Metanephros (tissue), 2 donors: ENCODE results near the gene RHBG. TPM values are rescaled to one million over a fixed set of nuclear protein-coding genes. Genes with fewer than 3 reads are reported as not detected.

Experiments used
- small RNA-seq: library from RNA; depleted of rRNA; stranded (forward); fragments of <200 nt; gene quantifications from one replicate; pipeline ENCODE3, GENCODE V24; 2014; ENCODE audit warnings: low replicate concordance
- total RNA-seq: library from RNA; depleted of rRNA; stranded (reverse); fragments of >200 nt; gene quantifications from one replicate; pipeline ENCODE4 v1.2.3, GENCODE V29; 2014

Gene RHBG
- 7.6 TPM for total RNA-seq

GRCh38 chr1:156368889-156369684, at the start of gene RHBG:
TSS of gene RHBG (plus strand) at chr1:156369211. CDS start at chr1:156369250, 39 bp downstream.

DNA sequence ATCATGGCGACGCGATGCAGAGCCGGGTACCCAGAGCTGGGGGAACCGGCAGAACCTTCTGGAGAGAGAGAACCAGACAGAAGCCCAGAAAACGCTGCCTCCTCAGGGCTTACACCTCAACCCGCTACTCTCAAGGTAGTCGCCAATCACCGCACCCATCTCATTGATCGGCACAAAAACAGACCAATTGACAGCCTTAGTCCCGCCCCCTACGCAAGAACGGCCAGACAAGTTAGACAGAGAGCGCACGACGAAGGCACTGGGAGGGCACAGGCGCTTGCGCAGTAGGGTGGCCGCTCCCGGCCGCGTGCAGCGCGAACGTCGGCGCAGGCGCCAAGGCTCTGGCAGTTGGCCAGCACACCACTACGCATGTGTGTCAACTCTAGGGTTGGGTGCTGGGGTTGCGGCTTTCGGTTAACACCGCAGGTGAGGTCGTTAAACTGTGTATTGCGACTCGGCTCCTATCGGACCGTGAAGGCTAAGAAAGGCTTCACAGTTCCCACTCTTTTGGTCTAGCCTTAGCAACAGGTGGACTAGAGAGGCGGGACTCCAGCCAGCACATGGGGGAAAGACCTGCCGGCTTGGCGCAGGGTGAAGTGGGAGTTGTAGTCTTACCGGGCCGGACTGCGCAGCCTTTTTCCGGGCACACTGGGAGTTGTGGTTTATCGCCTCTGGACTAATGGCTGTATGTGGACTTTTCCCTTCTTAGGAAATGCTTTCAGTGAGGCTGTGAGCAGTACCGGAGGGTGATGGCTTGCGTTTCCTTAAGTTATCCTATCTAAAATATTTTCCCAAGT, 30.6 kb upstream of the RHBG start, which contains the start of the genes CCT3 and TSACC:
Gene CCT3, minus strand, starts transcription at position 113 of the 797 bp plus-strand sequence. Its CDS starts 108 bp downstream, at position 5.
Gene TSACC, plus strand, starts transcription at position 347 of the 797 bp plus-strand sequence. CDS start 1,232 bp downstream, outside the sequence.

Small RNAs within 50 kb of the gene (small RNA-seq; reads per million reads assigned to genes)
- not detected for gene MIR9-1

Other genes starting within 250 kb of the RHBG start
- 20.3 TPM for gene SEMA4A, start 215.6 kb upstream of the RHBG start, total RNA-seq
- 20.6 TPM for gene SLC25A44, start 175.1 kb upstream of the RHBG start, total RNA-seq
- gene PMF1, start 156.2 kb upstream of the RHBG start, total RNA-seq, result 69.0 TPM
- 2.1 TPM for gene BGLAP, start 127.0 kb upstream of the RHBG start, total RNA-seq
- 1.9 TPM for gene PAQR6, start 121.2 kb upstream of the RHBG start, total RNA-seq
- 56.5 TPM for gene SMG5, start 86.4 kb upstream of the RHBG start, total RNA-seq
- gene TMEM79, start 84.9 kb upstream of the RHBG start, total RNA-seq, result 4.0 TPM
- 45.4 TPM for gene GLMP, start 73.5 kb upstream of the RHBG start, total RNA-seq
- gene VHLL, start 69.9 kb upstream of the RHBG start, total RNA-seq, result not detected
- gene CCT3, start 30.9 kb upstream of the RHBG start, total RNA-seq, result 204 TPM
- gene TSACC, start 30.7 kb upstream of the RHBG start, total RNA-seq, result not detected
- gene MEF2D, start 131.6 kb downstream of the RHBG start, total RNA-seq, result 31.0 TPM
- 11.3 TPM for gene IQGAP3, start 203.4 kb downstream of the RHBG start, total RNA-seq
- 0.58 TPM for gene TTC24, start 210.5 kb downstream of the RHBG start, total RNA-seq
- 53.7 TPM for gene NAXE, start 222.6 kb downstream of the RHBG start, total RNA-seq
- 9.6 TPM for gene GPATCH4, start 232.3 kb downstream of the RHBG start, total RNA-seq